ENCODE results near the gene AGO3. TPM values are rescaled to one million over a fixed set of nuclear protein-coding genes. Genes with fewer than 3 reads are reported as not detected.

Gene AGO3
- total RNA-seq, 1 experiment from 2014 or later = 50.1 TPM

- Histone ChIP-seq H3K4me3 (no peak overlapping the region), H3K27me3 (ENCODE audit: insufficient read depth, low read depth) (no peaks in the 10 kb centered on the region), H3K79me2 (ENCODE audit: low read depth) (no peaks in the 10 kb centered on the region), H3K36me3 (ENCODE audit: low read depth) (peaks cover 10% of the 10 kb centered on the region; the same call in 1 of the 2 replicates), H3F3A (ENCODE audit: insufficient read depth, low read depth) (peaks cover 18% of the 10 kb centered on the region; the same call in 1 of the 2 replicates), H4K20me1 (ENCODE audit: insufficient read depth) (peaks cover 7% of the 10 kb centered on the region), H3K4me2 (no peak overlapping the region), H3K27ac (no peak overlapping the region), H3K9me3 (ENCODE audit: insufficient read depth, low read depth) (no peaks in the 10 kb centered on the region), H2AFZ (no peak overlapping the region), H3K9me2 (ENCODE audit: insufficient read depth) (no peaks in the 10 kb centered on the region), H3K4me1 (replicated peaks; ENCODE audit: insufficient read depth) (peaks cover 4% of the 10 kb centered on the region; the same call in 1 of the 2 replicates)
- BruUV-seq (replicated peaks) = no TSS peak
- TF ChIP-seq CTCF (conservative IDR thresholded peaks at IDR 0.05) (no peak), EZH2 (IDR thresholded peaks at IDR 0.05; ENCODE audit: low read depth) (no peak)
- intact Hi-C loops (cut with micrococcal nuclease; ENCODE audit: unreplicated experiment) = loop anchor here (1.0 to 2.0 kb wide), 3 partner anchors 186 to 321 kb away; no protein-coding TSS in a partner anchor
- POLR2A ChIA-PET (ENCODE audit: unreplicated experiment) = no interaction called here
- no peak for DNase-seq
- CTCF ChIA-PET = interaction anchor here (0.6 to 0.7 kb wide), 2 partner anchors 38 to 278 kb away, joined by 3 to 17 read pairs; no protein-coding TSS in a partner anchor
Observed at GRCh38 chr1:36098650-36099365, 167.9 kb downstream of the AGO3 start.

DNA sequence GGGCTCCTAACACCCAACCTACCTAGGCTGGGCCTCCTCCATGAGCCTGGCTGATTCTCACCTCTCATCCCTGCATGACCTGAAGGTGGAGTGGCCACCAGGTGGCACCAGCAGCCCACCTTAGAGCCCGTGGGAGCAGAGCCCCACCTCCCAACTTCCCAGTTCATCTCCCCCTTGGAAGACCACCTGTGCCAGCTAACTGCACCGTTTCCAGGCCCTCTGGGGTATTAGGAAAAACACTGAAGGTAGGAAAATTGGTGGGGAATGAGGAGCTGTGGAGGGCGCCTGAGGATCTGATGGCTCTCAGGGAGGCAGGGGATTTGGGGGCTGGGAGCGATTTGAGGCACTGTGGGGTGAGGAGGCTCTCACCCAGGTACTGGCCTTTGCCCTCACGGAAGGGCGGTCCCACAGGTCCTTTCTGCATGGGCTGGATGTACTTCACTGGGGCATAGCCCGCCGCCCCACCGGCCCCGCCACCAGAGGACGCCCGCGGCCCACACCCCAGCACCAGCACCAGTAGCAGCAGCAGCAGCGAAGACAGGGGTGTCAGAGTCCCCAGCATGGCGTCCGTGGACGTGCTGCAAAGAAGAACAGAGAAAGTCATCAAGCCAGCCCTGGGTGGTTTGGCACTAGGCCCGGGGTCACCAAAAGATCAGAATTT lies 168.9 kb downstream of the AGO3 start:
- Histone ChIP-seq H2AFZ (no peak overlapping the region), H3K36me3 (ENCODE audit: low read depth) (no peaks in the 10 kb centered on the region), H3K9me3 (ENCODE audit: insufficient read depth, low read depth) (no peaks in the 10 kb centered on the region), H4K20me1 (ENCODE audit: insufficient read depth) (no peaks in the 10 kb centered on the region), H3F3A (ENCODE audit: insufficient read depth, low read depth) (peaks cover 14% of the 10 kb centered on the region; the same call in 1 of the 2 replicates), H3K4me1 (replicated peaks; ENCODE audit: insufficient read depth) (peaks cover 4% of the 10 kb centered on the region; the same call in 1 of the 2 replicates), H3K27ac (no peak overlapping the region), H3K4me3 (no peak overlapping the region), H3K79me2 (ENCODE audit: low read depth) (no peaks in the 10 kb centered on the region), H3K4me2 (peak overlapping the region; percentile 69), H3K27me3 (ENCODE audit: insufficient read depth, low read depth) (no peaks in the 10 kb centered on the region), H3K9me2 (ENCODE audit: insufficient read depth) (no peaks in the 10 kb centered on the region)
- ChIA-PET POLR2A (ENCODE audit: unreplicated experiment) (interaction anchor here (0.7 kb wide), 1 partner anchor 144 kb away, joined by 5 read pairs; no protein-coding TSS in a partner anchor), CTCF (interaction anchor here (0.5 to 1.3 kb wide), 7 partner anchors 10 to 184 kb away, joined by 3 to 15 read pairs (median 6); no protein-coding TSS in a partner anchor)
- no TSS peak for BruUV-seq (replicated peaks)
- no peak for TF ChIP-seq EZH2 (IDR thresholded peaks at IDR 0.05; ENCODE audit: low read depth)
- peak; percentile 91 for TF ChIP-seq CTCF (conservative IDR thresholded peaks at IDR 0.05)
- intact Hi-C loops (cut with micrococcal nuclease; ENCODE audit: unreplicated experiment) = loop anchor here (1.0 to 2.0 kb wide), 7 partner anchors 34 to 320 kb away; partner anchors contain the start of genes THRAP3 and TRAPPC3
- peak; percentile 71 to 94 for DNase-seq

DNA sequence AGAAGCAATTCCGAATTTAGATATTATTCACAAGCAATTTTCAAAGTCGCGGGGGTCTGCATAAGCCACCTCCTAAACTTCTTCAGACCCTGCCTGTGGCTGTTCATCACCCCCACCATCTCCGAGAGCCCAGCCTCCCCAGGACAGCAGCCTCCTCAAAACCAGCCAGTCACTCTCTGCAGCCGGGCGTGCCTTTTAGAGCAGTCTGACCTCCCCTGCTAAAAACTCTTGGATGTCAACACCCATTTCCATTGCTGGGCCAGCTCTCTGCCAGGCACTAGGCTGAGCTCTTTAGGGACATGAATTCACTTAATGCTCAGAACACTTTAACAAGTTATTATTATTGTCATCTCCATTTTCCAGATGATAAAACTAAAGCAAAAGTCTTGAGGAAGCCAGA lies 169.5 kb downstream of the AGO3 start:
- Histone ChIP-seq H3K4me1 (replicated peaks; ENCODE audit: insufficient read depth) (peaks cover 4% of the 10 kb centered on the region; the same call in 1 of the 2 replicates), H3K36me3 (ENCODE audit: low read depth) (no peaks in the 10 kb centered on the region), H3K4me2 (peak overlapping the region; percentile 69; the same call in 1 of the 2 replicates), H3K9me3 (ENCODE audit: insufficient read depth, low read depth) (no peaks in the 10 kb centered on the region), H3K79me2 (ENCODE audit: low read depth) (no peaks in the 10 kb centered on the region), H3K27ac (no peak overlapping the region), H2AFZ (no peak overlapping the region), H3F3A (ENCODE audit: insufficient read depth, low read depth) (peaks cover 9% of the 10 kb centered on the region; the same call in 1 of the 2 replicates), H3K4me3 (no peak overlapping the region), H3K9me2 (ENCODE audit: insufficient read depth) (no peaks in the 10 kb centered on the region), H4K20me1 (ENCODE audit: insufficient read depth) (no peaks in the 10 kb centered on the region), H3K27me3 (ENCODE audit: insufficient read depth, low read depth) (no peaks in the 10 kb centered on the region)
- TF ChIP-seq CTCF (conservative IDR thresholded peaks at IDR 0.05) (no peak), EZH2 (IDR thresholded peaks at IDR 0.05; ENCODE audit: low read depth) (no peak)
- POLR2A ChIA-PET (ENCODE audit: unreplicated experiment) = no interaction called here
- no peak for DNase-seq
- BruUV-seq (replicated peaks) = no TSS peak
- intact Hi-C loops (cut with micrococcal nuclease; ENCODE audit: unreplicated experiment) = loop anchor here (1.0 kb wide), 4 partner anchors 34 to 124 kb away; partner anchors contain the start of genes THRAP3 and TRAPPC3
- CTCF ChIA-PET = interaction anchor here (0.6 to 1.3 kb wide), 3 partner anchors 33 to 158 kb away, joined by 6 to 15 read pairs (median 12); no protein-coding TSS in a partner anchor
